ENCODE data around the gene KLHL29.

The KLHL29 gene

GRCh38 chr2:23381084-23381483 lies 3.9 kb upstream of the KLHL29 start:
- H3F3A ChIP-seq (ENCODE audit: insufficient read depth, low read length) = peaks cover 3% of the 10 kb centered on the region; the same call in 1 of the 2 replicates
- H3K36me3 ChIP-seq (replicated peaks; ENCODE audit: insufficient read depth, low read length) = no peaks in the 10 kb centered on the region
- no peaks in the 10 kb centered on the region for H4K20me1 ChIP-seq (ENCODE audit: insufficient read depth, low read length)
- peaks cover 43% of the 10 kb centered on the region for H3K27me3 ChIP-seq (replicated peaks; ENCODE audit: insufficient read depth, low read length)
- H2AFZ ChIP-seq (ENCODE audit: low read length) = no peak overlapping the region
- peak overlapping the region; percentile 42 for H3K4me2 ChIP-seq (ENCODE audit: low read depth, low read length)
- H3K9me2 ChIP-seq (replicated peaks; ENCODE audit: insufficient read depth, low read length) = no peaks in the 10 kb centered on the region
- H3K9me3 ChIP-seq (replicated peaks; ENCODE audit: insufficient read depth, low read length) = no peaks in the 10 kb centered on the region
- H3K4me3 ChIP-seq (ENCODE audit: low read length) = no peak overlapping the region
- no peak overlapping the region for H3K9ac ChIP-seq (ENCODE audit: low read length)
- TF ChIP-seq EZH2phosphoT487 (IDR thresholded peaks at IDR 0.05; ENCODE audit: low read length) (no peak), CTCF (IDR thresholded peaks at IDR 0.05; ENCODE audit: low read length) (no peak), EZH2 (optimal IDR thresholded peaks at IDR 0.05; ENCODE audit: low read depth, low read length) (no peak)
- H3K79me2 ChIP-seq (ENCODE audit: low read length) = no peaks in the 10 kb centered on the region
- no peak overlapping the region for H3K27ac ChIP-seq (ENCODE audit: low read length)
- peaks cover 21% of the 10 kb centered on the region for H3K4me1 ChIP-seq (ENCODE audit: low read length)
- no peak for DNase-seq

- Histone ChIP-seq H3K4me2 (ENCODE audit: low read depth, low read length) (no peak overlapping the region), H3K27me3 (replicated peaks; ENCODE audit: insufficient read depth, low read length) (peaks cover 47% of the 10 kb centered on the region)
These were observed 3.5 kb upstream of the KLHL29 start for GRCh38 chr2:23381485-23381884.

GRCh38 chr2:23383100-23383499 lies 1.9 kb upstream of the KLHL29 start:
- H3K9ac ChIP-seq (ENCODE audit: low read length) = no peak overlapping the region

More at GRCh38 chr2:23381485-23381884, 3.5 kb upstream of the KLHL29 start:
- H3K9ac ChIP-seq (ENCODE audit: low read length) = no peak overlapping the region
- H4K20me1 ChIP-seq (ENCODE audit: insufficient read depth, low read length) = no peaks in the 10 kb centered on the region
- no peaks in the 10 kb centered on the region for H3K79me2 ChIP-seq (ENCODE audit: low read length)
- no peaks in the 10 kb centered on the region for H3K9me3 ChIP-seq (replicated peaks; ENCODE audit: insufficient read depth, low read length)
- H3K9me2 ChIP-seq (replicated peaks; ENCODE audit: insufficient read depth, low read length) = no peaks in the 10 kb centered on the region
- H3K36me3 ChIP-seq (replicated peaks; ENCODE audit: insufficient read depth, low read length) = no peaks in the 10 kb centered on the region
- no peak overlapping the region for H3K27ac ChIP-seq (ENCODE audit: low read length)
- no peak for TF ChIP-seq EZH2 (optimal IDR thresholded peaks at IDR 0.05; ENCODE audit: low read depth, low read length)
- TF ChIP-seq EZH2phosphoT487 (IDR thresholded peaks at IDR 0.05; ENCODE audit: low read length) = no peak
- no peak for TF ChIP-seq CTCF (IDR thresholded peaks at IDR 0.05; ENCODE audit: low read length)
- no peak for DNase-seq
- no peak overlapping the region for H3K4me3 ChIP-seq (ENCODE audit: low read length)
- H2AFZ ChIP-seq (ENCODE audit: low read length) = no peak overlapping the region
- H3F3A ChIP-seq (ENCODE audit: insufficient read depth, low read length) = peaks cover 3% of the 10 kb centered on the region; the same call in 1 of the 2 replicates
- H3K4me1 ChIP-seq (ENCODE audit: low read length) = peaks cover 21% of the 10 kb centered on the region

GRCh38 chr2:23385351-23385747 lies 370 bp downstream of the KLHL29 start:
- DNase-seq = no peak
- peaks cover 57% of the 10 kb centered on the region for H3K27me3 ChIP-seq (replicated peaks; ENCODE audit: insufficient read depth, low read length)
- H3K79me2 ChIP-seq (ENCODE audit: low read length) = no peaks in the 10 kb centered on the region
- H3K36me3 ChIP-seq (replicated peaks; ENCODE audit: insufficient read depth, low read length) = no peaks in the 10 kb centered on the region
- H3K4me3 ChIP-seq (ENCODE audit: low read length) = peak overlapping the region; percentile 51; the same call in 1 of the 2 replicates
- H2AFZ ChIP-seq (ENCODE audit: low read length) = no peak overlapping the region
- no peak overlapping the region for H3K27ac ChIP-seq (ENCODE audit: low read length)
- H3K4me2 ChIP-seq (ENCODE audit: low read depth, low read length) = peak overlapping the region; percentile 63
- peaks cover 8% of the 10 kb centered on the region for H3K4me1 ChIP-seq (ENCODE audit: low read length)
- H3K9me3 ChIP-seq (replicated peaks; ENCODE audit: insufficient read depth, low read length) = no peaks in the 10 kb centered on the region
- H3K9ac ChIP-seq (ENCODE audit: low read length) = no peak overlapping the region
- no peaks in the 10 kb centered on the region for H3K9me2 ChIP-seq (replicated peaks; ENCODE audit: insufficient read depth, low read length)
- TF ChIP-seq CTCF (IDR thresholded peaks at IDR 0.05; ENCODE audit: low read length) (no peak), EZH2phosphoT487 (IDR thresholded peaks at IDR 0.05; ENCODE audit: low read length) (no peak), EZH2 (optimal IDR thresholded peaks at IDR 0.05; ENCODE audit: low read depth, low read length) (no peak)
- peaks cover 3% of the 10 kb centered on the region; the same call in 1 of the 2 replicates for H3F3A ChIP-seq (ENCODE audit: insufficient read depth, low read length)
- H4K20me1 ChIP-seq (ENCODE audit: insufficient read depth, low read length) = no peaks in the 10 kb centered on the region

More at GRCh38 chr2:23383100-23383499, 1.9 kb upstream of the KLHL29 start:
- H2AFZ ChIP-seq (ENCODE audit: low read length) = no peak overlapping the region
- peaks cover 57% of the 10 kb centered on the region for H3K27me3 ChIP-seq (replicated peaks; ENCODE audit: insufficient read depth, low read length)
- no peak for DNase-seq
- TF ChIP-seq EZH2 (optimal IDR thresholded peaks at IDR 0.05; ENCODE audit: low read depth, low read length) = no peak
- no peak for TF ChIP-seq EZH2phosphoT487 (IDR thresholded peaks at IDR 0.05; ENCODE audit: low read length)
- H3K4me1 ChIP-seq (ENCODE audit: low read length) = peaks cover 21% of the 10 kb centered on the region
- no peak overlapping the region for H3K27ac ChIP-seq (ENCODE audit: low read length)
- no peaks in the 10 kb centered on the region for H4K20me1 ChIP-seq (ENCODE audit: insufficient read depth, low read length)
- H3K9me2 ChIP-seq (replicated peaks; ENCODE audit: insufficient read depth, low read length) = no peaks in the 10 kb centered on the region
- H3K4me3 ChIP-seq (ENCODE audit: low read length) = no peak overlapping the region
- no peaks in the 10 kb centered on the region for H3K79me2 ChIP-seq (ENCODE audit: low read length)
- no peaks in the 10 kb centered on the region for H3K36me3 ChIP-seq (replicated peaks; ENCODE audit: insufficient read depth, low read length)
- H3K9me3 ChIP-seq (replicated peaks; ENCODE audit: insufficient read depth, low read length) = no peaks in the 10 kb centered on the region
- H3F3A ChIP-seq (ENCODE audit: insufficient read depth, low read length) = peaks cover 3% of the 10 kb centered on the region; the same call in 1 of the 2 replicates
- H3K4me2 ChIP-seq (ENCODE audit: low read depth, low read length) = no peak overlapping the region
